GM18511 (cell line): ENCODE measurements around the gene DRICH1.
"Not testable (repeated sequence)": the region's sequence is repeated elsewhere in the genome, so short reads cannot be mapped to it uniquely, and the experiment has no call there.

Source experiments
- ATAC-seq: cut with Tn5 transposase; IDR thresholded peaks from one replicate; pipeline ENCODE4 v1.9.1; 2021; ENCODE audit warnings: mild to moderate bottlenecking, moderate library complexity; ENCODE audit not compliant: unreplicated experiment

The DRICH1 gene

GRCh38 chr22:23632178-23632577 lies at the start of gene DRICH1:
Gene DRICH1, minus strand, starts transcription at chr22:23632321. Its CDS starts 298 bp downstream, at chr22:23632023.
- no peak for ATAC-seq

- no peak for ATAC-seq
These were observed 49.1 kb upstream of the DRICH1 start for GRCh38 chr22:23681026-23681809.

- ATAC-seq: no peak
These were observed 46.0 kb upstream of the DRICH1 start for GRCh38 chr22:23678133-23678532.

- ATAC-seq: no peak
These were observed 45.5 kb upstream of the DRICH1 start for GRCh38 chr22:23677701-23677995.

GRCh38 chr22:23676841-23677700 lies 45.0 kb upstream of the DRICH1 start:
- not testable (repeated sequence) for ATAC-seq

- no peak for ATAC-seq
These were observed 43.6 kb upstream of the DRICH1 start for GRCh38 chr22:23675502-23676415.

GRCh38 chr22:23674886-23675501 lies 42.9 kb upstream of the DRICH1 start:
- not testable (repeated sequence) for ATAC-seq

GRCh38 chr22:23673826-23674690 lies 41.9 kb upstream of the DRICH1 start:
- ATAC-seq: no peak

GRCh38 chr22:23673050-23673620 lies 41.0 kb upstream of the DRICH1 start:
- no peak for ATAC-seq

- ATAC-seq: not testable (repeated sequence)
These were observed 40.4 kb upstream of the DRICH1 start for GRCh38 chr22:23672307-23673049.

- not testable (repeated sequence) for ATAC-seq
These were observed 39.3 kb upstream of the DRICH1 start for GRCh38 chr22:23671387-23671786.

- no peak for ATAC-seq
These were observed 38.5 kb upstream of the DRICH1 start for GRCh38 chr22:23670378-23671295.

- ATAC-seq: not testable (repeated sequence)
These were observed 28.3 kb upstream of the DRICH1 start for GRCh38 chr22:23660381-23660780.

- ATAC-seq: no peak
These were observed 25.6 kb upstream of the DRICH1 start for GRCh38 chr22:23657727-23658126.

- ATAC-seq: no peak
These were observed 23.9 kb upstream of the DRICH1 start for GRCh38 chr22:23655891-23656475.

- no peak for ATAC-seq
These were observed 20.6 kb upstream of the DRICH1 start for GRCh38 chr22:23652711-23653110.

GRCh38 chr22:23652286-23652685 lies 20.2 kb upstream of the DRICH1 start:
- ATAC-seq: no peak
